ENCODE measurements around the gene FZD7. TPM values are rescaled to one million over a fixed set of nuclear protein-coding genes. Genes with fewer than 3 reads are reported as not detected.

FZD7 gene
- total and polyA plus RNA-seq, 10 of the 15 experiments (the other 5 are each of a cell fraction or from before 2014, with no cell fraction given): 0.24 to 2.4 (median 0.75) TPM

DNA sequence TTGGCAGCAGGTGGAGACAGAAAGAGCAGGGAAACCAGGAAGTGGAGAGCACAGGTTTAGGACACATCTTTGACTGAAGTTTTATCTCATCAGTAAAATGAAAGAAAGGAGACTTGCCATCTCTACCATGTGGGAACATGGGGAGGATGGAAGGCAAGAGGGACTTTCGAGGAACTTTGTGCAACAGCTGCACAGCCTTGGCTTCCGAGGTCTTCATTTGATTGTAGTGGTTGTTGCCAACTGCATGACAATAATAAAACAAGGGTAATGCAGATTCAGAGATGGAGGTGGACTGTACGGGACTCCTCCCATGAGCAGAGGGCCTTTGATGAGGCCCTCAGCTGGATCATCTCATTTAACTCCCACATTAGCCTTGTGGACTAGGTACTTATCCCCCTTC, 49.3 kb upstream of the FZD7 start:
- DNase-seq (ENCODE audit: low read depth, low spot score) (no peak), FAIRE-seq (no peak), ATAC-seq (no peak)
- ChIA-PET POLR2A (no interaction called here), CTCF (interaction anchor here (1.2 kb wide), 1 partner anchor 124 kb away, joined by 3 read pairs; no protein-coding TSS in a partner anchor), SMC1A (ENCODE audit: uncharacterized antibody, unreplicated experiment) (interaction anchor here (1.1 kb wide), 1 partner anchor 19 kb away, joined by 3 read pairs; no protein-coding TSS in a partner anchor), RAD21 (ENCODE audit: unreplicated experiment) (no interaction called here)
- in situ Hi-C loops (cut with MboI): no loop called here
- Histone ChIP-seq H3K79me2 (ENCODE audit: control insufficient read depth, insufficient read depth, low read length) (no peaks in the 10 kb centered on the region), H3K9ac (ENCODE audit: control insufficient read depth, insufficient read depth, low read length) (no peak overlapping the region), H3K27ac (ENCODE audit: control insufficient read depth, insufficient read depth) (no peak overlapping the region), H3K4me3 (no peak overlapping the region), H2AFZ (ENCODE audit: control insufficient read depth, low read depth, low read length) (no peak overlapping the region), H4K20me1 (ENCODE audit: control insufficient read depth, insufficient read depth) (no peaks in the 10 kb centered on the region), H3K4me1 (ENCODE audit: control insufficient read depth, insufficient read depth, low read length) (peaks cover 7% of the 10 kb centered on the region), H3K4me2 (ENCODE audit: control insufficient read depth, insufficient read depth) (no peak overlapping the region), H3K36me3 (ENCODE audit: control insufficient read depth in 2 of 2, insufficient read depth in 2 of 2, low read length in 1 of 2) (no peaks in the 10 kb centered on the region), H3K27me3 (replicated peaks in 1 of 2; ENCODE audit: control insufficient read depth in 2 of 2, insufficient read depth in 2 of 2, low read length in 1 of 2) (no peaks in the 10 kb centered on the region), H3K9me3 (replicated peaks; ENCODE audit: control insufficient read depth, insufficient read depth, low read length) (no peaks in the 10 kb centered on the region)
- TF ChIP-seq ZNF24 (IDR thresholded peaks at IDR 0.05): no peak
- no peak for TF ChIP-seq SMAD5 (IDR thresholded peaks at IDR 0.05; ENCODE audit: low read depth)
- TF ChIP-seq ZNF622 (IDR thresholded peaks at IDR 0.05): no peak
- TF ChIP-seq SREBF1 (IDR thresholded peaks at IDR 0.05; ENCODE audit: low read length): no peak
- 56% methylated on average over 3 of the region's 3 CpGs for WGBS (ENCODE audit: insufficient coverage, insufficient replicate concordance, low lambda C conversion rate, missing lambda C conversion rate)
- intact Hi-C loops (cut with micrococcal nuclease; ENCODE audit: unreplicated experiment): no loop called here
- no TSS peak for BruUV-seq (replicated peaks)

DNA sequence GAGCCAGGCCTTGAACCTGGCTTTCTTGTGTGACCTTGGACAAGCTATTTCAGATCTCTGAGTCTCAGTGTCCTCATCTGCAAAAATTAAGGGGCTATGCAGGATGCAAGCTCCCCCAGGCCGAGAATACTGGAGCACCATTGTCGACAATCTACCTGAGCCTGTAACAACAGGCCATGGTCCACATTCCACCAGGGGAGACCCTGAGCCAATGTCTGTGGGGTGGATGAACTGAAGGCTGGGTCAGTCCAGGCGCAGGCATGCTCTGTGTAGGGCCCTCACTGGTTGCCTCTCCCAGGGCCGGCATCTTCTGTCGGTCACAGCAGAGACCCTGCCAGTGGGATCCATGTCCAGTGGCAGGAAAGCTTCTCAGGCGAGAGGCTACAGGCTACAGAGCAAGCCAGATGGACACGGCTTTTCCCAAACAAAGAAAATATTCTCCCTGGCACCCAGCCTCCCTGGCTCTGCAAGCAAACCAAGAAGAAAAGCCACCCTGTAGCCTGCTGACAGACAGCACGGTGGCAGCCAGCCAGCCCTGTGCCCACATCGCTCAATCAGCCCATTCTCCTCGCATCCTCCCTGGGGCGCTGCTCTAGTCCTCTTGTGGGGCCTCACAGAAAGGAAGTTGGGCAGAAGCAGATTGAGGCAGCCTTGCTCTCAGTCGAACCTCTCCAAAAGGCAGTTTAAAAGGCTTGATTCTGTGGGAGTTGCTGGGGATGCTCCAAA, 48.7 kb upstream of the FZD7 start:
- POLR2A ChIA-PET: no interaction called here
- DNase-seq (ENCODE audit: low read depth, low spot score) (no peak), FAIRE-seq (no peak), ATAC-seq (no peak)
- in situ Hi-C loops (cut with MboI): no loop called here
- CTCF ChIA-PET: no interaction called here
- Histone ChIP-seq H3K27ac (ENCODE audit: control insufficient read depth, insufficient read depth) (no peak overlapping the region), H2AFZ (ENCODE audit: control insufficient read depth, low read depth, low read length) (peak overlapping the region; percentile 6; the same call in 1 of the 2 replicates), H3K36me3 (ENCODE audit: control insufficient read depth in 2 of 2, insufficient read depth in 2 of 2, low read length in 1 of 2) (no peaks in the 10 kb centered on the region), H4K20me1 (ENCODE audit: control insufficient read depth, insufficient read depth) (no peaks in the 10 kb centered on the region), H3K4me3 (no peak overlapping the region), H3K9ac (ENCODE audit: control insufficient read depth, insufficient read depth, low read length) (no peak overlapping the region), H3K9me3 (replicated peaks; ENCODE audit: control insufficient read depth, insufficient read depth, low read length) (no peaks in the 10 kb centered on the region), H3K79me2 (ENCODE audit: control insufficient read depth, insufficient read depth, low read length) (no peaks in the 10 kb centered on the region), H3K4me1 (ENCODE audit: control insufficient read depth, insufficient read depth, low read length) (peaks cover 7% of the 10 kb centered on the region), H3K27me3 (replicated peaks in 1 of 2; ENCODE audit: control insufficient read depth in 2 of 2, insufficient read depth in 2 of 2, low read length in 1 of 2) (no peaks in the 10 kb centered on the region), H3K4me2 (ENCODE audit: control insufficient read depth, insufficient read depth) (no peak overlapping the region)
- RAD21 ChIA-PET (ENCODE audit: unreplicated experiment): no interaction called here
- 35% methylated on average over 12 of the region's 12 CpGs for WGBS (ENCODE audit: insufficient coverage, insufficient replicate concordance, low lambda C conversion rate, missing lambda C conversion rate)
- SMC1A ChIA-PET (ENCODE audit: uncharacterized antibody, unreplicated experiment): interaction anchor here (1.1 kb wide), 1 partner anchor 19 kb away, joined by 3 read pairs; no protein-coding TSS in a partner anchor
- BruUV-seq (replicated peaks): no TSS peak
- intact Hi-C loops (cut with micrococcal nuclease; ENCODE audit: unreplicated experiment): no loop called here
- TF ChIP-seq, protein P1, sequence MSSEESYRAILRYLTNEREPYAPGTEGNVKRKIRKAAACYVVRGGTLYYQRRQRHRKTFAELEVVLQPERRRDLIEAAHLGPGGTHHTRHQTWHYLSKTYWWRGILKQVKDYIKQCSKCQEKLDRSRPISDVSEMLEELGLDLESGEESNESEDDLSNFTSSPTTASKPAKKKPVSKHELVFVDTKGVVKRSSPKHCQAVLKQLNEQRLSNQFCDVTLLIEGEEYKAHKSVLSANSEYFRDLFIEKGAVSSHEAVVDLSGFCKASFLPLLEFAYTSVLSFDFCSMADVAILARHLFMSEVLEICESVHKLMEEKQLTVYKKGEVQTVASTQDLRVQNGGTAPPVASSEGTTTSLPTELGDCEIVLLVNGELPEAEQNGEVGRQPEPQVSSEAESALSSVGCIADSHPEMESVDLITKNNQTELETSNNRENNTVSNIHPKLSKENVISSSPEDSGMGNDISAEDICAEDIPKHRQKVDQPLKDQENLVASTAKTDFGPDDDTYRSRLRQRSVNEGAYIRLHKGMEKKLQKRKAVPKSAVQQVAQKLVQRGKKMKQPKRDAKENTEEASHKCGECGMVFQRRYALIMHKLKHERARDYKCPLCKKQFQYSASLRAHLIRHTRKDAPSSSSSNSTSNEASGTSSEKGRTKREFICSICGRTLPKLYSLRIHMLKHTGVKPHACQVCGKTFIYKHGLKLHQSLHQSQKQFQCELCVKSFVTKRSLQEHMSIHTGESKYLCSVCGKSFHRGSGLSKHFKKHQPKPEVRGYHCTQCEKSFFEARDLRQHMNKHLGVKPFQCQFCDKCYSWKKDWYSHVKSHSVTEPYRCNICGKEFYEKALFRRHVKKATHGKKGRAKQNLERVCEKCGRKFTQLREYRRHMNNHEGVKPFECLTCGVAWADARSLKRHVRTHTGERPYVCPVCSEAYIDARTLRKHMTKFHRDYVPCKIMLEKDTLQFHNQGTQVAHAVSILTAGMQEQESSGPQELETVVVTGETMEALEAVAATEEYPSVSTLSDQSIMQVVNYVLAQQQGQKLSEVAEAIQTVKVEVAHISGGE (CRISPR knock-in tag; IDR thresholded peaks at IDR 0.05): no peak
- TF ChIP-seq, protein P2, sequence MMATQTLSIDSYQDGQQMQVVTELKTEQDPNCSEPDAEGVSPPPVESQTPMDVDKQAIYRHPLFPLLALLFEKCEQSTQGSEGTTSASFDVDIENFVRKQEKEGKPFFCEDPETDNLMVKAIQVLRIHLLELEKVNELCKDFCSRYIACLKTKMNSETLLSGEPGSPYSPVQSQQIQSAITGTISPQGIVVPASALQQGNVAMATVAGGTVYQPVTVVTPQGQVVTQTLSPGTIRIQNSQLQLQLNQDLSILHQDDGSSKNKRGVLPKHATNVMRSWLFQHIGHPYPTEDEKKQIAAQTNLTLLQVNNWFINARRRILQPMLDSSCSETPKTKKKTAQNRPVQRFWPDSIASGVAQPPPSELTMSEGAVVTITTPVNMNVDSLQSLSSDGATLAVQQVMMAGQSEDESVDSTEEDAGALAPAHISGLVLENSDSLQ (IDR thresholded peaks at IDR 0.05): no peak
- TF ChIP-seq ZNF384 (IDR thresholded peaks at IDR 0.05; ENCODE audit: borderline replicate concordance, low read depth, low read length): no peak
- TF ChIP-seq, protein P3, sequence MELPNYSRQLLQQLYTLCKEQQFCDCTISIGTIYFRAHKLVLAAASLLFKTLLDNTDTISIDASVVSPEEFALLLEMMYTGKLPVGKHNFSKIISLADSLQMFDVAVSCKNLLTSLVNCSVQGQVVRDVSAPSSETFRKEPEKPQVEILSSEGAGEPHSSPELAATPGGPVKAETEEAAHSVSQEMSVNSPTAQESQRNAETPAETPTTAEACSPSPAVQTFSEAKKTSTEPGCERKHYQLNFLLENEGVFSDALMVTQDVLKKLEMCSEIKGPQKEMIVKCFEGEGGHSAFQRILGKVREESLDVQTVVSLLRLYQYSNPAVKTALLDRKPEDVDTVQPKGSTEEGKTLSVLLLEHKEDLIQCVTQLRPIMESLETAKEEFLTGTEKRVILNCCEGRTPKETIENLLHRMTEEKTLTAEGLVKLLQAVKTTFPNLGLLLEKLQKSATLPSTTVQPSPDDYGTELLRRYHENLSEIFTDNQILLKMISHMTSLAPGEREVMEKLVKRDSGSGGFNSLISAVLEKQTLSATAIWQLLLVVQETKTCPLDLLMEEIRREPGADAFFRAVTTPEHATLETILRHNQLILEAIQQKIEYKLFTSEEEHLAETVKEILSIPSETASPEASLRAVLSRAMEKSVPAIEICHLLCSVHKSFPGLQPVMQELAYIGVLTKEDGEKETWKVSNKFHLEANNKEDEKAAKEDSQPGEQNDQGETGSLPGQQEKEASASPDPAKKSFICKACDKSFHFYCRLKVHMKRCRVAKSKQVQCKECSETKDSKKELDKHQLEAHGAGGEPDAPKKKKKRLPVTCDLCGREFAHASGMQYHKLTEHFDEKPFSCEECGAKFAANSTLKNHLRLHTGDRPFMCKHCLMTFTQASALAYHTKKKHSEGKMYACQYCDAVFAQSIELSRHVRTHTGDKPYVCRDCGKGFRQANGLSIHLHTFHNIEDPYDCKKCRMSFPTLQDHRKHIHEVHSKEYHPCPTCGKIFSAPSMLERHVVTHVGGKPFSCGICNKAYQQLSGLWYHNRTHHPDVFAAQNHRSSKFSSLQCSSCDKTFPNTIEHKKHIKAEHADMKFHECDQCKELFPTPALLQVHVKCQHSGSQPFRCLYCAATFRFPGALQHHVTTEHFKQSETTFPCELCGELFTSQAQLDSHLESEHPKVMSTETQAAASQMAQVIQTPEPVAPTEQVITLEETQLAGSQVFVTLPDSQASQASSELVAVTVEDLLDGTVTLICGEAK (IDR thresholded peaks at IDR 0.05; ENCODE audit: borderline replicate concordance): no peak

Measured in GM12878 (cell line).